ENCODE measurements around the gene MYL4. TPM values are rescaled to one million over a fixed set of nuclear protein-coding genes. Genes with fewer than 3 reads are reported as not detected.
"Not testable (repeated sequence)": the region's sequence is repeated elsewhere in the genome, so short reads cannot be mapped to it uniquely, and the experiment has no call there.

The MYL4 gene
- total RNA-seq, 1 donor from 2014 or later, result 809 TPM

DNA sequence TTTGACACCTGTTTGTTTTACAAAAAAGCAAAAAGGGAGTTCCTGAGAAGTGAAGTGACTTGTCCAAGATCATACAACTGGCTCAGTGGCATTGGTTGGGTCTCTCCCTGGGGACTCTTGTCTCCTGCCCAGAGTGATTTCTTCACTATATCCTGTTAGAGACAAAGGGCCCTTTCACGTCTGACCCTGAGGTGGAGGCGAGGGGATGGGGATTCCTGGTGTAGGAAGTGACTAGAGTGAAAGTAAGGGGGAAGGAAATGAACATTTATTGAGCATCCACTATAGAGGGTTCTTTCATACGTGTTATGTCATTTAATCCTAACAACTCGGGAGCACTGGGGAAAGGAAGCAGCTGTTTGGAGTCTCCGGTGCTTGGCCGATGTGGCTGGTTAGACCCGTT is 53.4 kb downstream of the MYL4 start:
- Histone ChIP-seq H3K9me3 (replicated peaks) (no peaks in the 10 kb centered on the region), H3K27ac (replicated peaks) (no peak overlapping the region), H3K4me3 (no peak overlapping the region), H3K27me3 (ENCODE audit: low read depth) (no peaks in the 10 kb centered on the region), H3K36me3 (no peaks in the 10 kb centered on the region), H3K4me1 (peaks cover 34% of the 10 kb centered on the region)
- no peak for DNase-seq
- TF ChIP-seq, protein P1, sequence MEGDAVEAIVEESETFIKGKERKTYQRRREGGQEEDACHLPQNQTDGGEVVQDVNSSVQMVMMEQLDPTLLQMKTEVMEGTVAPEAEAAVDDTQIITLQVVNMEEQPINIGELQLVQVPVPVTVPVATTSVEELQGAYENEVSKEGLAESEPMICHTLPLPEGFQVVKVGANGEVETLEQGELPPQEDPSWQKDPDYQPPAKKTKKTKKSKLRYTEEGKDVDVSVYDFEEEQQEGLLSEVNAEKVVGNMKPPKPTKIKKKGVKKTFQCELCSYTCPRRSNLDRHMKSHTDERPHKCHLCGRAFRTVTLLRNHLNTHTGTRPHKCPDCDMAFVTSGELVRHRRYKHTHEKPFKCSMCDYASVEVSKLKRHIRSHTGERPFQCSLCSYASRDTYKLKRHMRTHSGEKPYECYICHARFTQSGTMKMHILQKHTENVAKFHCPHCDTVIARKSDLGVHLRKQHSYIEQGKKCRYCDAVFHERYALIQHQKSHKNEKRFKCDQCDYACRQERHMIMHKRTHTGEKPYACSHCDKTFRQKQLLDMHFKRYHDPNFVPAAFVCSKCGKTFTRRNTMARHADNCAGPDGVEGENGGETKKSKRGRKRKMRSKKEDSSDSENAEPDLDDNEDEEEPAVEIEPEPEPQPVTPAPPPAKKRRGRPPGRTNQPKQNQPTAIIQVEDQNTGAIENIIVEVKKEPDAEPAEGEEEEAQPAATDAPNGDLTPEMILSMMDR (IDR thresholded peaks at IDR 0.05; ENCODE audit: borderline replicate concordance), result no peak
- intact Hi-C loops (cut with micrococcal nuclease), result no loop called here

DNA sequence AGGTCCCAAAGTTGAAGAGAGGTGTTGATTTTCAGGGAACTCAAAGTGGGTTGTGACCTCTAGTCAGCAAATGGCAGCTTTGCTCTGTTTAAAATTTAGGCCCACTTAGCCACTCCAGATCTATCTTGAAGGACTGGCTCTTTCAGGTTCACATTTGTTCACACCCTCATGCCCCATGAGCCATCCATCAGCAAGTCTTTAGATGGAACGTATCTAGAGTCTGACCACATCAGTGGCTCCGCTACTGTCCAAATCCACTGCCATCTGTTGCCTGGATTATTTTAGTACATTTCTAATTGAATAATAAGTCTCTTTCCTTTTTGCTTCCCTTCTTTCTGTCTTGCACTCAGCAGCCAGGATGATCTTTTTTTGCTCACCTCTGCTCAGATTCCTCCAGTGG is 55.0 kb downstream of the MYL4 start:
- intact Hi-C loops (cut with micrococcal nuclease), result no loop called here
- no peak for DNase-seq
- H3K36me3 ChIP-seq, result no peaks in the 10 kb centered on the region
- H3K4me1 ChIP-seq, result peaks cover 38% of the 10 kb centered on the region
- H3K27ac ChIP-seq (replicated peaks), result no peak overlapping the region
- H3K4me3 ChIP-seq, result no peak overlapping the region
- TF ChIP-seq, protein P1 (IDR thresholded peaks at IDR 0.05; ENCODE audit: borderline replicate concordance), result no peak
- no peaks in the 10 kb centered on the region for H3K9me3 ChIP-seq (replicated peaks)
- H3K27me3 ChIP-seq (ENCODE audit: low read depth), result no peaks in the 10 kb centered on the region

DNA sequence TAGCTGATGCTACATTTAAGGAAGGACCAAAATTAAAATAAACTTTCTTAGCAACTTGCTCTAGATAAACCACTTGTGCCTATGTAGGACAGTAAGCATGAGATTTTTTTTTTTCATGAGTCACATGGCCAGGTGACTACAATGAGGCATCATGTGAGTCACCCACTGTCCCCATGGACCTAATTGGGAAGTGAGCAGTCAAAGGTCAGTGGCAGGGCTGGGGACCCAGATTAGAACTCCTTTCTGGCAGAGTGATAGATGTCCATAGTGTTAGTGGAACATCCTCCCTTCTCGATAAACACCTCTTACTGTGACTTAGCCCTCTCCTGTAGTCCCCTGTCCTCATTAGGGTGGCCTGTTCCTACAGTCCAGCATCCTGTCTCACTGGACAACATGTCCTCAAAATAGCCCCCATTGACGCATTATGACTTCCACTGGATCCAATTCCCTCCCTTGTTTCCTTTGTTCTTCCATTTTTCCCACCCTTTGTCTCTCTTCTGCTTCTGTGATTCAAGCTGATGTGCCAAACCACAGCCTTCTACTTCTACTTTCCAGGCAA is 56.9 kb downstream of the MYL4 start:
- peaks cover 38% of the 10 kb centered on the region for H3K4me1 ChIP-seq
- TF ChIP-seq, protein P1 (IDR thresholded peaks at IDR 0.05; ENCODE audit: borderline replicate concordance), result no peak
- H3K36me3 ChIP-seq, result no peaks in the 10 kb centered on the region
- H3K4me3 ChIP-seq, result no peak overlapping the region
- peak overlapping the region; percentile 5 for H3K27ac ChIP-seq (replicated peaks)
- intact Hi-C loops (cut with micrococcal nuclease), result no loop called here
- no peak for DNase-seq
- no peaks in the 10 kb centered on the region for H3K27me3 ChIP-seq (ENCODE audit: low read depth)
- no peaks in the 10 kb centered on the region for H3K9me3 ChIP-seq (replicated peaks)

DNA sequence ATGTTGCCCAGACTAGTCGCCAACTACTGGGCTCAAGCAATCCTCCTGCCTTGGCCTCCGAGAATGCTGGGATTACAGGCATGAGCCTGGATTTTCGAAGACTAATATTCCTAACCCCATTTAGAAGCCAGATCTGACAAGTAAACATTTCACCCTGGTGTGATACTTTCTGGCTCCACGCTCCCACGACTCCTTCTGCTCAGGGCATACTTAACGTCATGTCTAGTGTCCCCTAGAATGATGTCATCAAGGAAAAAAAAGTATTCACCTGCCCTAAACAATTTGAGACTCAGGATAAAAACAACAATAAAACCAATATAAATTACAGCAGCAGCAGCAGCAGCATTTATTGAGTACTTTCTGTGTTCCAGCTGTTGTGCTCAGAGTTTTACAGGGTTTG is 57.6 kb downstream of the MYL4 start:
- peaks cover 38% of the 10 kb centered on the region for H3K4me1 ChIP-seq
- no peaks in the 10 kb centered on the region for H3K36me3 ChIP-seq
- TF ChIP-seq, protein P1 (IDR thresholded peaks at IDR 0.05; ENCODE audit: borderline replicate concordance), result no peak
- DNase-seq, result no peak
- intact Hi-C loops (cut with micrococcal nuclease), result no loop called here
- no peaks in the 10 kb centered on the region for H3K9me3 ChIP-seq (replicated peaks)
- H3K4me3 ChIP-seq, result no peak overlapping the region
- peak overlapping the region; percentile 5 for H3K27ac ChIP-seq (replicated peaks)
- H3K27me3 ChIP-seq (ENCODE audit: low read depth), result no peaks in the 10 kb centered on the region

DNA sequence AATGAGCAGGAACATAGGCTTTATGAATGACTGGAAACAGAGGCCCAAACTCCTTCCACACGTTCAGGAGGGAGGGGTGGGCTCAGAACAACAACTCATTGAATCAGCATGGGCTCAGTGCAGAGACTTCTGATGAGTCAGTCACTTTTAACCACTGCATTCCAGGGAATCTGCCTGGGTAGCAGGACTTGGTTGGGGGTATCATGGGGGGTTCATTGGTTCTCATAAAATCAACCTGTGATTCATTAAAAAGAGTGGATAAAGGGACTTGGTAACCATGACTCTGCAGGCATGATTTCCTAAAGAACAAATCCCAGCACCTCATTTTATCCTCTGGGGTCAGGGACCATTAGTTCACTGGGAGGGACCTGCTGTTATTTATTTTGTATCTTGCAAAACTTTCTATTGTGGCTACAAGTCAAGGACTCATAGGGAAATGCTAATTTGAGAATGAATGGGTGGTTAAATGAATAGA is 58.2 kb downstream of the MYL4 start:
- no peaks in the 10 kb centered on the region for H3K36me3 ChIP-seq
- H3K27me3 ChIP-seq (ENCODE audit: low read depth), result no peaks in the 10 kb centered on the region
- DNase-seq, result no peak
- no peaks in the 10 kb centered on the region for H3K9me3 ChIP-seq (replicated peaks)
- no peak overlapping the region for H3K4me3 ChIP-seq
- TF ChIP-seq, protein P1 (IDR thresholded peaks at IDR 0.05; ENCODE audit: borderline replicate concordance), result no peak
- intact Hi-C loops (cut with micrococcal nuclease), result no loop called here
- peak overlapping the region; percentile 5 for H3K27ac ChIP-seq (replicated peaks)
- peaks cover 36% of the 10 kb centered on the region for H3K4me1 ChIP-seq

DNA sequence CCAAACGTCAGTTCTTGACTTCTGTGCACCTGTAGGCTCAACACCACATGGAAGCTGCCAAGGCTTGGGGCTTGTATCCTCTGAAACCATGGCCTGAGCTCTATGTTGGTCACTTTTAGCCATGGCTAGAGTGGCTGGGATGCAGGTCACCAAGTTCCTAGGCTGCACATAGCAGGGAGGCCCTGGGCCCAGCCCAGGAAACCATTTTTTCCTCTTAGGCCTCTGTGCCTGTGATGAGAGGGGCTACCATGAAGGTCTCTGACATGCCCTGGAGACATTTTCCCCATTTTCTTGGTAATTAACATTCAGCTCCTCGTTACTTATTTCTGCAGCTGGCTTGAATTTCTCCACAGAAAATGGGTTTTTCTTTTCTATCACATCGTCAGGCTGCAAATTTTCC is 59.8 kb downstream of the MYL4 start:
- H3K4me3 ChIP-seq; DNase-seq; intact Hi-C loops (cut with micrococcal nuclease); H3K27me3 ChIP-seq (ENCODE audit: low read depth); H3K9me3 ChIP-seq (replicated peaks); H3K36me3 ChIP-seq; H3K27ac ChIP-seq (replicated peaks): not testable (repeated sequence)
- peaks cover 29% of the 10 kb centered on the region for H3K4me1 ChIP-seq

DNA sequence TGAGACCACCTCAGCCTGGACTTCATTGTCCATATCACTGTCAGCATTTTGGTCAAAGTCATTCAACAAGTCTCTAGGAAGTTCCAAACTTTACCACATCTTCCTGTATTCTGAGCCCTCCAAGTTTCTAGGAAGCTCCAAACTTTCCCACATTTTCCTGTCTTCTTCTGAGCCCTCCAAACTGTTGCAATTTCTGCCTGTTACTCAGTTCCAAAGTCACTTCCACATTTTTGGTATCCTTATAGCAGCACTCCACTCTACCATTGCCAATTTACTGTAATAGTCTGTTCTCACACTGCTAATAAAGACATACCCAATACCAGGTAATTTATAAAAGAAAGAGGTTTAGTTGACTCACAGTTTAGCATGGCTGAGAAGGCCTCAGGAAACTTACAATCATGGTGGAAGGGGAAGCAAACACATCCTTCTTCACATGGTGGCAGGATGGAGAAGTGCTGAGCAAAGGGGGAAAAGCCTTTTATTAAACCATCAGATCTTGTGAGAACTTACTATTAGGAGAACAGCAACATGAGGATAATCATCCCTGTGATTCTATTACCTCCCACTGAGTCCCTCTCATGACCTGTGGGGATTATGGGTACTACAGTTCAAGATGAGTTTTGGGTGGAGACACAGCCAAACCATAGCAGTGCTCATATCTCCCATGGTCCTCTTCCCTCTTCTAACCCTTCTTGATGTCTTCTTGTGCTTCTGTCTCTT is 60.6 kb downstream of the MYL4 start:
- intact Hi-C loops (cut with micrococcal nuclease); H3K27me3 ChIP-seq (ENCODE audit: low read depth); H3K4me3 ChIP-seq; H3K9me3 ChIP-seq (replicated peaks); DNase-seq; H3K27ac ChIP-seq (replicated peaks); H3K36me3 ChIP-seq: not testable (repeated sequence)
- H3K4me1 ChIP-seq, result peaks cover 32% of the 10 kb centered on the region
